HEK293 (cell line): ENCODE results near the gene SYNM.

Experiments
- CTCF ChIA-PET: fragments of 350-600 bp; formaldehyde crosslinking; extraction: SDS; loops from one replicate; lab custom pipeline; 2021; ENCODE audit warnings: antibody characterized with exemption; lab: Yijun Ruan, JAX
- POLR2A ChIA-PET: fragments of 300-600 bp; formaldehyde crosslinking; extraction: SDS; loops from one replicate; lab custom pipeline; 2020; ENCODE audit warnings: antibody characterized with exemption, inconsistent platforms; lab: Yijun Ruan, JAX
- H3K27ac ChIP-seq: fragments of 200-500 bp; sonication (Bioruptor generic); 2 replicates; pipeline ENCODE4 v1.5.1; 2014; ENCODE audit warnings: low read depth, low read length, control low read depth, inconsistent platforms; ENCODE audit errors: extremely low read depth
- H3K36me3 ChIP-seq, 2 experiments: fragments of 200-500 bp in 1 of 2; sonication (Bioruptor generic) in 1 of 2; 1 replicate in 1 of 2; 2 replicates in 1 of 2; pipeline ENCODE4 v1.5.1; 2014 to 2017; ENCODE audit warnings: inconsistent platforms in 2 of 2, low read length in 2 of 2; ENCODE audit not compliant: control insufficient read depth in 2 of 2, insufficient read depth in 1 of 2
- H3K4me1 ChIP-seq: fragments of 200-500 bp; sonication (Bioruptor generic); 2 replicates; pipeline ENCODE4 v1.5.1; 2014; ENCODE audit warnings: mild to moderate bottlenecking, low read length, inconsistent platforms; ENCODE audit not compliant: control insufficient read depth, insufficient read depth
- H3K4me3 ChIP-seq: 2 replicates; pipeline ENCODE4 v1.5.1; 2011; ENCODE audit warnings: low read depth, mild to moderate bottlenecking, control low read depth, low read length, moderate library complexity
- H3K9me3 ChIP-seq: fragments of 200-500 bp; sonication (Bioruptor generic); 2 replicates; pipeline ENCODE4 v1.5.1; 2014; ENCODE audit warnings: low read depth, low read length, inconsistent platforms; ENCODE audit not compliant: control insufficient read depth, insufficient read depth
- KLF7 ChIP-seq: fragments of 450-650 bp; formaldehyde crosslinking; IDR thresholded peaks from 2 replicates; pipeline ENCODE4 v1.5.1; 2016; ENCODE audit warnings: missing biosample characterization, missing genetic modification characterization, borderline replicate concordance
- KLF8 ChIP-seq: fragments of 450-650 bp; formaldehyde crosslinking; IDR thresholded peaks from 2 replicates; pipeline ENCODE4 v1.5.1; 2016; ENCODE audit warnings: missing biosample characterization, missing genetic modification characterization
- MZF1 ChIP-seq: fragments of 450-650 bp; formaldehyde crosslinking; IDR thresholded peaks from 2 replicates; pipeline ENCODE4 v1.5.1; 2017; ENCODE audit warnings: missing biosample characterization, missing genetic modification characterization, borderline replicate concordance
- PRDM10 ChIP-seq: fragments of 450-650 bp; formaldehyde crosslinking; IDR thresholded peaks from 2 replicates; pipeline ENCODE4 v1.5.1; 2016; ENCODE audit warnings: missing biosample characterization, missing genetic modification characterization
- PRDM4 ChIP-seq: fragments of 450-650 bp; formaldehyde crosslinking; IDR thresholded peaks from 2 replicates; pipeline ENCODE4 v1.5.1; 2017; ENCODE audit warnings: missing biosample characterization, missing genetic modification characterization
- SP3 ChIP-seq: fragments of 450-650 bp; formaldehyde crosslinking; IDR thresholded peaks from 2 replicates; pipeline ENCODE4 v1.5.1; 2016; ENCODE audit warnings: missing biosample characterization, missing genetic modification characterization
- ZBTB11 ChIP-seq: fragments of 450-650 bp; formaldehyde crosslinking; conservative IDR thresholded peaks from 2 replicates; pipeline ENCODE4 v1.5.1; 2016; ENCODE audit warnings: low read depth, missing biosample characterization, missing genetic modification characterization
- ZBTB49 ChIP-seq: fragments of 450-650 bp; formaldehyde crosslinking; IDR thresholded peaks from 2 replicates; pipeline ENCODE4 v1.5.1; 2016; ENCODE audit warnings: missing biosample characterization, missing genetic modification characterization, low read depth
- ZBTB8A ChIP-seq: fragments of 450-650 bp; formaldehyde crosslinking; IDR thresholded peaks from 2 replicates; pipeline ENCODE4 v1.5.1; 2016; ENCODE audit warnings: missing biosample characterization, missing genetic modification characterization
- ZEB2 ChIP-seq: fragments of 450-650 bp; formaldehyde crosslinking; IDR thresholded peaks from 2 replicates; pipeline ENCODE4 v1.5.1; 2016; ENCODE audit warnings: missing biosample characterization, missing genetic modification characterization
- ZIC2 ChIP-seq: fragments of 450-650 bp; formaldehyde crosslinking; IDR thresholded peaks from 2 replicates; pipeline ENCODE4 v1.5.1; 2016; ENCODE audit warnings: missing biosample characterization, missing genetic modification characterization
- ZNF155 ChIP-seq: fragments of 450-650 bp; formaldehyde crosslinking; IDR thresholded peaks from 2 replicates; pipeline ENCODE4 v1.5.1; 2016; ENCODE audit warnings: missing biosample characterization, missing genetic modification characterization
- ZNF202 ChIP-seq: fragments of 450-650 bp; formaldehyde crosslinking; IDR thresholded peaks from 2 replicates; pipeline ENCODE4 v1.5.1; 2016; ENCODE audit warnings: missing biosample characterization, missing genetic modification characterization, borderline replicate concordance
- ZNF248 ChIP-seq: fragments of 450-650 bp; formaldehyde crosslinking; IDR thresholded peaks from 2 replicates; pipeline ENCODE4 v1.5.1; 2017; ENCODE audit warnings: missing biosample characterization, missing genetic modification characterization
- ZNF416 ChIP-seq: fragments of 450-650 bp; formaldehyde crosslinking; IDR thresholded peaks from 2 replicates; pipeline ENCODE4 v1.5.1; 2016; ENCODE audit warnings: missing biosample characterization, missing genetic modification characterization
- ZNF521 ChIP-seq: fragments of 450-650 bp; formaldehyde crosslinking; IDR thresholded peaks from 2 replicates; pipeline ENCODE4 v1.5.1; 2017; ENCODE audit warnings: missing biosample characterization, mild to moderate bottlenecking, missing genetic modification characterization
- ZNF654 ChIP-seq: fragments of 450-650 bp; formaldehyde crosslinking; IDR thresholded peaks from 2 replicates; pipeline ENCODE4 v1.5.1; 2016; ENCODE audit warnings: low read depth, missing biosample characterization, missing genetic modification characterization
- ZNF777 ChIP-seq: fragments of 450-650 bp; formaldehyde crosslinking; IDR thresholded peaks from 2 replicates; pipeline ENCODE4 v1.5.1; 2017; ENCODE audit warnings: missing biosample characterization, missing genetic modification characterization, borderline replicate concordance
- ZSCAN30 ChIP-seq: fragments of 450-650 bp; IDR thresholded peaks from 2 replicates; pipeline ENCODE4 v1.5.1; 2018; ENCODE audit warnings: missing biosample characterization, mild to moderate bottlenecking, missing genetic modification characterization, moderate library complexity

SYNM gene

GRCh38 chr15:99098426-99098825, 6.5 kb upstream of the SYNM start:
- ChIA-PET POLR2A (interaction anchor here (0.9 kb wide), 1 partner anchor 114 kb away, joined by 7 read pairs; no protein-coding TSS in a partner anchor), CTCF (interaction anchor here (0.7 to 6.2 kb wide), 7 partner anchors 18 to 439 kb away, joined by 3 to 118 read pairs (median 3); no protein-coding TSS in a partner anchor)
- Histone ChIP-seq H3K4me3 (no peak overlapping the region), H3K4me1 (no peaks in the 10 kb centered on the region; the same call in 1 of the 2 replicates), H3K27ac (no peak overlapping the region), H3K36me3 (no peaks in the 10 kb centered on the region), H3K9me3 (no peaks in the 10 kb centered on the region)
- no peak for TF ChIP-seq ZNF155
- TF ChIP-seq KLF7 (tag by site-specific recombination): no peak
- no peak for TF ChIP-seq ZBTB11 (tag by site-specific recombination)
- no peak for TF ChIP-seq SP3 (tag by site-specific recombination)
- no peak for TF ChIP-seq ZEB2
- TF ChIP-seq PRDM4: no peak
- no peak for TF ChIP-seq MZF1 (tag by site-specific recombination)
- no peak for TF ChIP-seq ZNF654 (tag by site-specific recombination)
- TF ChIP-seq PRDM10 (tag by site-specific recombination): no peak
- no peak for TF ChIP-seq ZSCAN30 (tag by site-specific recombination)
- no peak for TF ChIP-seq ZNF248 (tag by site-specific recombination)
- TF ChIP-seq ZBTB8A (tag by site-specific recombination): no peak
- no peak for TF ChIP-seq ZNF521 (tag by site-specific recombination)
- no peak for TF ChIP-seq ZNF202
- TF ChIP-seq ZNF416 (tag by site-specific recombination): no peak
- no peak for TF ChIP-seq ZNF777
- no peak for TF ChIP-seq ZBTB49
- no peak for TF ChIP-seq KLF8
- TF ChIP-seq ZIC2 (tag by site-specific recombination): no peak
